AG09309 (cell line): Measurements from ENCODE around the gene GLP2R.
"Not testable (repeated sequence)": the region's sequence is repeated elsewhere in the genome, so short reads cannot be mapped to it uniquely, and the experiment has no call there.

Experiments used
- DNase-seq: peaks from one replicate; pipeline ENCODE4 v3.0.0-alpha.2; 2010; ENCODE audit warnings: low read depth
- H3K4me3 ChIP-seq: 2 replicates; pipeline ENCODE4 v1.5.1; 2011; ENCODE audit warnings: mild to moderate bottlenecking, low read depth, low read length, moderate library complexity; ENCODE audit not compliant: control insufficient read depth
- CTCF ChIP-seq: IDR thresholded peaks from 2 replicates; pipeline ENCODE4 v1.5.1; 2011; ENCODE audit warnings: mild to moderate bottlenecking, low read depth, low read length, inconsistent platforms; ENCODE audit not compliant: insufficient read depth, control insufficient read depth; ENCODE audit errors: missing control alignments

The GLP2R gene

GRCh38 chr17:9825641-9826150 lies at the start of gene GLP2R:
Gene GLP2R, plus strand, starts transcription at chr17:9825924. Its CDS starts 140 bp downstream, at chr17:9826064.
- no peak within 1 kb of the TSS for H3K4me3 ChIP-seq
- TF ChIP-seq CTCF: no peak
- no peak for DNase-seq

DNA sequence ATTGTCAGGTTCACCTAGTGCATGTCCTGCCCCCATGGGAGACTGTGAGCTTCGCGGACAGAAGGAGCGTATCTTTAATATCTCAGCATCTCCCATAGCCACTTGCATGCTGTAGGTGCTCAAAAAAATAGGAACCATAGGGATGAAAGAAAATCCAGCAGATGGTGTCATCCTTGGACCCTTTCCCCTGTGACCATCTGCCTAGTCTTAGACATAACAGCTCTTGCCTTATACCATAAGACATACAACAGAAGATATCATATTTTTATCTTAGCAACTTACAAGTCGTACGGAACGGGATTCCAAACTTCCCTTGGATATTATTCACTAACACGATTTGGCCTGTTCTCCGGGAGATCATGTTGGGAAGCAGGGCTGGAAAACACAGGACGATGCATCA lies 48.8 kb upstream of the GLP2R start:
- H3K4me3 ChIP-seq: no peak overlapping the region
- DNase-seq: no peak
- no peak for TF ChIP-seq CTCF

DNA sequence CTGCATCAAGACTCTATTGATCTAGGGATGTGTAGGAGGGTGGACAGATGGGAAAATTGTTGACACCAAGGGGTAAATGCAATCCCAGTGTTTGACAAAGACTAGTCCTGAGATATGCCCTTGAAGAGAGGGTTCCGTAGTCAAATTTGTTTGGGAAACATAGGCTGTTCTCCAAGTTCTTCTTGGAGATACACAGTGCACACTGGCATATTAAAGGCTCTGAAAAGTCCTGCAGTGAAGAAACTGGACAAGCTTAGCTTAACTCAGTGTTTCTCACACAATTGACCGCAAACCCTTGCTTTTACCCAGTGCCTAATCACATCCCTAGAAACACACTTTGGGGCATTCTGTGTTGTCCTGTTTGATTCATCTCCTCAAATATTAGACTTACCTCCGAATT lies 45.2 kb upstream of the GLP2R start:
- TF ChIP-seq CTCF: no peak
- H3K4me3 ChIP-seq: no peak overlapping the region
- DNase-seq: no peak

DNA sequence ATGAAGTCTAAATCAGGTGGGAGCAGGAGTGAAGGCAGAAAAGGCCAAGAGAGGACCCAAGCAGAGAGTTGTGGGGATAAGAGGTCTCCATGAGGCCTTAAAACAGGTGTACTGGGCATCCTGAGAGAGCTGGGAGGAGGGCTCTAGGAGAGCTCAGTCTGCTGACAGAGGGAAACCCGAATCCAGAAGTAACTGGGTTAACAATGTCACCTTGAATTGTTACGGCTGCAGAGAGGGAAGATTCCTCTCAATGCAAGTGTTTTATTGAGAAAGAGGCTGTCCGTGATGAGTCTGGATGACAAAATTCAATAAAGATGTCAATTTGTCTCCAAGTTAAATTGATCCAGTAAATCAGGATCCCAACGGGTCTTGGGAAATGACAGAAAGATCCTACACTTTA lies 42.7 kb upstream of the GLP2R start:
- TF ChIP-seq CTCF: no peak
- DNase-seq: no peak
- no peak overlapping the region for H3K4me3 ChIP-seq

DNA sequence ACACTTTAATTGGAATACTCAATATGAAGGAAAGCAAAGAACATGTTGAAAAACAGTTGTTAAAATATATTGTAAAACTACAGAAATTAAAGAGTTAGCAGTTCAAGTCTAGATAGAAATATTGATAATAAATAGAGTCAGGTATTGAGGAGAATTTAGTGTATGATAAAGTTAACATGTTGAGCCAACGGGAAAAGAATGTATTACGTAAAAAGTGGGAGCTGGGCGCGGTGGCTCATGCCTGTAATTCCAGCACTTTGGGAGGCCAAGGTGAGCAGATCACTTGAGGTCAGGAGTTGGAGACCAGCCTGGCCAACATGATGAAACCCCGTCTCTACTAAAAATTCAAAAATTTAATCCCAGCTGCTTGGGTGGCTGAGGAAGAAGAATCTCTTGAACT lies 42.3 kb upstream of the GLP2R start:
- DNase-seq, H3K4me3 ChIP-seq: not testable (repeated sequence)

- DNase-seq: no peak
- H3K4me3 ChIP-seq: no peak overlapping the region
- TF ChIP-seq CTCF: no peak
Observed at GRCh38 chr17:9784544-9784943, 41.2 kb upstream of the GLP2R start.

- DNase-seq: no peak
- H3K4me3 ChIP-seq: no peak overlapping the region
- TF ChIP-seq CTCF: no peak
Observed at GRCh38 chr17:9788601-9789000, 37.1 kb upstream of the GLP2R start.
